ENCODE results near the gene INSYN2B.

The INSYN2B gene

DNA sequence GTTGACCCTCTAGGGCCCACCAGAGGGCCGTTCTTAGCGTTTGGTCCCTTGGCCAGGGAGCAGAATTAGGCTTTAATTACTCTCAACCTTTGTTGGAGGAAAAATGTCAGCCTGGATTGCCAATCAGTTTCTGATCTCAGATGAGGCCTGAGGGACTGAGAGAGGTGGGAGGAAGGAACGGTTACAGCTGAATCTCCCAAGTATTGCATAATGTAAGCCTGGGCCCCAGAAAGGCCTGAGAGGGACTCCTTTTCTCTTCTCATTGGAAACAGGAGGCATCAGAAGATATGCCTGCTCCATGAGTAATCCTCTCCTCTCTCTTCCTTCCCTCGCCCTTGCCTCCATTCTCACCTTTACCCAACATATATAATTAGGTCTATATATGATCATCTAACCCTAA is 105.7 kb downstream of the INSYN2B start:
- in situ Hi-C loops (cut with MboI; ENCODE audit: low sequenced_read_pairs, unreplicated experiment), result no loop called here

DNA sequence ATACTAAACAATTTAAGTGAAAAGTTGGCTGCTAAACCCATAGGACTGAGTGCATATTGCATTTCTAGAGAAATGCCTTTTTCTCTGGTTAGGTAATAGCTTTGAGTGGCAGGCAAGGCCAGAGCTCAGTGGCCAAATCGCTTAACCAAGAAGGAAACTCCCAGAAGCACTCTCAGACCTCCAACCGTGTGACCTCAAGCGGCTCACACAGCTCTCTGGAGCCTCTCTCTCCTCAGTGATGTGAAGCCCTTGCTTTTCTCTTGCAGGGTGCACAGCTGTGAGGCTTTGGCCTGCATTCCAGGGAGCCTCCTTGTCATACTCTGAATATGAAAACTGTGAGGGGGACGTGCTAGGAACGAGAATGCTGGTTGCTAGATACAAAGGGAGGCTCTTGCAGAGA is 106.7 kb downstream of the INSYN2B start:
- TF ChIP-seq, protein P1, sequence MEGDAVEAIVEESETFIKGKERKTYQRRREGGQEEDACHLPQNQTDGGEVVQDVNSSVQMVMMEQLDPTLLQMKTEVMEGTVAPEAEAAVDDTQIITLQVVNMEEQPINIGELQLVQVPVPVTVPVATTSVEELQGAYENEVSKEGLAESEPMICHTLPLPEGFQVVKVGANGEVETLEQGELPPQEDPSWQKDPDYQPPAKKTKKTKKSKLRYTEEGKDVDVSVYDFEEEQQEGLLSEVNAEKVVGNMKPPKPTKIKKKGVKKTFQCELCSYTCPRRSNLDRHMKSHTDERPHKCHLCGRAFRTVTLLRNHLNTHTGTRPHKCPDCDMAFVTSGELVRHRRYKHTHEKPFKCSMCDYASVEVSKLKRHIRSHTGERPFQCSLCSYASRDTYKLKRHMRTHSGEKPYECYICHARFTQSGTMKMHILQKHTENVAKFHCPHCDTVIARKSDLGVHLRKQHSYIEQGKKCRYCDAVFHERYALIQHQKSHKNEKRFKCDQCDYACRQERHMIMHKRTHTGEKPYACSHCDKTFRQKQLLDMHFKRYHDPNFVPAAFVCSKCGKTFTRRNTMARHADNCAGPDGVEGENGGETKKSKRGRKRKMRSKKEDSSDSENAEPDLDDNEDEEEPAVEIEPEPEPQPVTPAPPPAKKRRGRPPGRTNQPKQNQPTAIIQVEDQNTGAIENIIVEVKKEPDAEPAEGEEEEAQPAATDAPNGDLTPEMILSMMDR (IDR thresholded peaks at IDR 0.05; ENCODE audit: borderline replicate concordance, control extremely low read depth, extremely low read depth, insufficient read depth, missing control alignments), result no peak
- DNase-seq (ENCODE audit: low spot score), result no peak
- in situ Hi-C loops (cut with MboI; ENCODE audit: low sequenced_read_pairs, unreplicated experiment), result no loop called here

More for the DNA sequence above, 105.7 kb downstream of the INSYN2B start:
- DNase-seq (ENCODE audit: low spot score), result no peak
- TF ChIP-seq, protein P1 (IDR thresholded peaks at IDR 0.05; ENCODE audit: borderline replicate concordance, control extremely low read depth, extremely low read depth, insufficient read depth, missing control alignments), result no peak

DNA sequence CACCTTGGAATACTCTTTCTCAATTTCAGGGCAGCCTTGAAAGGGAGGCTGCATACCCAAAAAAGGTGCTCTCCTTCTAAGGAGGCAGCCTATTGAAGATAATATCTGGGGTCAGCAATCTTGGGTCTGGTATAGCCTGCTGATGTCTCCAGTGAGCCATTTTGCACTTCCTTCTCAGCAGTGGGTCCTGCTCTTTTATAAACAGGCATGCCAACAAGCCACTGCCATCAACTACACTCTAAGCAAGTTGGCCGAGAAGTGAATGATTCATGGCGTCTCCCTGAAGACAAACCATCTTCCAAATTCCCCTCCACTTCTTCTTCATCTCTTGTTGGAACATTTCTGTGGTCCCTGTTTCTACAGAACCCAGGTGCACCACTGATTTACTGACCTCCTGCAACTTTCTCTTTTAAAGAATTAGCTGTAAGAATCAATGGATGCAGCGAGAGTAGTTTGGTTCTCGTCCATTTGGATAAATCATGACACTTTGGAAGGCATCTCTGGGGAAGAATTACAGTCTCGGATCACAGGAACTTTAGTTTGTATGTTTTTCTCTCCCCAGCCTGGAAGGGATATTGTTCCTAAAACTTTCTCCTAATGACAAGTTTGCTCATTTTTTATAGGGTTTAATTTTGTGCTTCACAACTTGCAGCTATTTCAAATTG is 108.3 kb downstream of the INSYN2B start:
- no peak for DNase-seq (ENCODE audit: low spot score)
- in situ Hi-C loops (cut with MboI; ENCODE audit: low sequenced_read_pairs, unreplicated experiment), result no loop called here
- TF ChIP-seq, protein P1 (IDR thresholded peaks at IDR 0.05; ENCODE audit: borderline replicate concordance, control extremely low read depth, extremely low read depth, insufficient read depth, missing control alignments), result no peak

DNA sequence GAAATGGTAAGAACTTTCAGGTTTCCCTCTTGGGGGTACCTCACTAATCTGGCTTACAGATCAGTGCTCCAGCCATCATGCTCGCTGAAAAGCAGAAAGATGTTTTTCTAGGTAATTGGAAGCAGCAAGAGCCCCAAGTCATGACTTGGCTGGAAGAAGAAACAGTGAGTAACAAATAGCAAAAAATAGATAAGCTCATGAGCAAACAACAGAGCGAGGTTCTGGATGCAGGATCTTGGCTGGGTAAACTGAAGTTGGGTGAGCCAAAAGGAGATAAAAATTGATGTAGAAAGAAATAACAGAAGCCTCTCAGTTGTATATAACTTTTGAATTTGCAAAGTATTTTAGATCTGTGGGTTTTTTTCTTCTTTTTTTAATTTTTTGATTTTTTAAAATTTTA is 110.1 kb downstream of the INSYN2B start:
- TF ChIP-seq, protein P1 (IDR thresholded peaks at IDR 0.05; ENCODE audit: borderline replicate concordance, control extremely low read depth, extremely low read depth, insufficient read depth, missing control alignments), result no peak
- in situ Hi-C loops (cut with MboI; ENCODE audit: low sequenced_read_pairs, unreplicated experiment), result no loop called here

GRCh38 chr5:169869066-169869465 is 111.2 kb downstream of the INSYN2B start:
- in situ Hi-C loops (cut with MboI; ENCODE audit: low sequenced_read_pairs, unreplicated experiment), result no loop called here
- TF ChIP-seq, protein P1 (IDR thresholded peaks at IDR 0.05; ENCODE audit: borderline replicate concordance, control extremely low read depth, extremely low read depth, insufficient read depth, missing control alignments), result no peak
- DNase-seq (ENCODE audit: low spot score), result no peak

More for the DNA sequence above, 110.1 kb downstream of the INSYN2B start:
- no peak for DNase-seq (ENCODE audit: low spot score)

DNA sequence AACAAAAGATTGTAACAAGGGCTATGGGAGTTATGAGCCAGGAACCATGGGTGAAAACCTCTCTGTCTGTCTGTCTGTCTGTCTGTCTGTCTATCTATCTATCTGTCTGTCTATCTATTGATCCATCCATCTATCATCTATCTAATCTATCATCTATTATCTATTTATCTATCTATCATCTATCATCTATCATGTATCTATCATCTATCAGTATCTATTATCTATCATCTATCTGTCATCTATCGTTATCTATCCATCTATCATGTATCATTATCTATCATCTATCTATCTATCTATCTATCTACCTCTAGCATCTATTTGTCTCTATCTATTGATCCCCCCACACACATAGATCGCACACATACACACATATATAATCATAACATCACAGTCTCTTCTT is 112.9 kb downstream of the INSYN2B start:
- TF ChIP-seq, protein P1 (IDR thresholded peaks at IDR 0.05; ENCODE audit: borderline replicate concordance, control extremely low read depth, extremely low read depth, insufficient read depth, missing control alignments), result no peak
- in situ Hi-C loops (cut with MboI; ENCODE audit: low sequenced_read_pairs, unreplicated experiment), result no loop called here
- no peak for DNase-seq (ENCODE audit: low spot score)

All from GM13976 (cell line).